PC-3 (cell line): ENCODE data around the gene THBS4. TPM values are rescaled to one million over a fixed set of nuclear protein-coding genes. Genes with fewer than 3 reads are reported as not detected.

Source experiments
- ATAC-seq: fragments of 200-7000 bp; cut with Tn5 transposase; 2 replicates; pipeline ENCODE4 v1.9.1; 2020; ENCODE audit warnings: mild to moderate bottlenecking, moderate library complexity
- BruUV-seq: library from RNA; stranded (reverse); fragments of 400-500 nt; replicated peaks from 2 replicates; lab custom pipeline; 2021; lab: Mats Ljungman, UMichigan
- CTCF ChIA-PET: fragments of 300-600 bp; sonication (Branson Sonifier 250); formaldehyde crosslinking; loops from one replicate; lab custom pipeline; 2022; ENCODE audit warnings: antibody characterized with exemption; lab: Charles Lee
- POLR2A ChIA-PET: fragments of 300-600 bp; sonication (Branson Sonifier 250); formaldehyde crosslinking; loops from one replicate; lab custom pipeline; 2022; ENCODE audit warnings: antibody characterized with exemption; ENCODE audit not compliant: unreplicated experiment; lab: Charles Lee
- DNase-seq: peaks from one replicate; pipeline ENCODE4 v3.0.0-alpha.2; 2015
- H2AFZ ChIP-seq: fragments of 300-600 bp; sonication (generic); 2 replicates; pipeline ENCODE4 v1.6.0; 2016; ENCODE audit warnings: antibody characterized with exemption, low read length
- H3F3A ChIP-seq: fragments of 300-600 bp; sonication (generic); one replicate; pipeline ENCODE4 v1.6.0; 2017; ENCODE audit warnings: antibody characterized with exemption, low read length, control low read depth, mild to moderate bottlenecking; ENCODE audit not compliant: unreplicated experiment
- H3K27ac ChIP-seq: fragments of 300-600 bp; sonication (generic); 2 replicates; pipeline ENCODE4 v1.5.1; 2016; ENCODE audit warnings: mild to moderate bottlenecking, low read length
- H3K27me3 ChIP-seq: fragments of 300-600 bp; sonication (generic); 2 replicates; pipeline ENCODE4 v1.6.1; 2016; ENCODE audit warnings: low read length, mixed read lengths
- H3K36me3 ChIP-seq: fragments of 300-600 bp; sonication (generic); 2 replicates; pipeline ENCODE4 v1.6.1; 2016; ENCODE audit warnings: low read depth, mixed run types, low read length, mixed read lengths
- H3K4me1 ChIP-seq: fragments of 300-600 bp; sonication (generic); 2 replicates; pipeline ENCODE4 v1.5.1; 2016; ENCODE audit warnings: low read length; ENCODE audit not compliant: insufficient read depth
- H3K4me2 ChIP-seq: fragments of 300-600 bp; sonication (generic); 2 replicates; pipeline ENCODE4 v1.6.0; 2016; ENCODE audit warnings: low read length
- H3K4me3 ChIP-seq: fragments of 300-600 bp; sonication (generic); 2 replicates; pipeline ENCODE4 v1.5.1; 2016; ENCODE audit warnings: mild to moderate bottlenecking, low read length, mixed read lengths
- H3K79me2 ChIP-seq: fragments of 300-600 bp; sonication (generic); 2 replicates; pipeline ENCODE4 v1.6.1; 2017; ENCODE audit warnings: low read length, mixed read lengths
- H3K9ac ChIP-seq: fragments of 300-600 bp; sonication (generic); 2 replicates; pipeline ENCODE4 v1.6.0; 2016; ENCODE audit warnings: mild to moderate bottlenecking, low read length
- H3K9me2 ChIP-seq: fragments of 300-600 bp; sonication (generic); replicated peaks from 2 replicates; pipeline ENCODE4 v1.6.1; 2016; ENCODE audit warnings: mixed run types, low read length, mixed read lengths
- H3K9me3 ChIP-seq: fragments of 300-600 bp; sonication (generic); 2 replicates; pipeline ENCODE4 v1.6.1; 2016; ENCODE audit warnings: low read length, mixed read lengths
- H4K20me1 ChIP-seq: fragments of 300-600 bp; sonication (generic); 2 replicates; pipeline ENCODE4 v1.6.1; 2016; ENCODE audit warnings: low read length, mixed read lengths
- CTCF ChIP-seq: fragments of 300-600 bp; sonication (generic); conservative IDR thresholded peaks from 2 replicates; pipeline ENCODE4 v1.5.1; 2017; ENCODE audit warnings: antibody characterized with exemption, low read depth, mild to moderate bottlenecking, low read length
- EZH2 ChIP-seq: fragments of 300-600 bp; sonication (generic); IDR thresholded peaks from one replicate; pipeline ENCODE4 v1.6.1; 2017; ENCODE audit warnings: antibody characterized with exemption, mild to moderate bottlenecking, low read length; ENCODE audit not compliant: unreplicated experiment
- EZH2phosphoT487 ChIP-seq: fragments of 300-600 bp; sonication (generic); IDR thresholded peaks from 2 replicates; pipeline ENCODE4 v1.6.1; 2018; ENCODE audit warnings: mild to moderate bottlenecking, antibody characterized with exemption, low read length, borderline replicate concordance
- intact Hi-C: fragments of 100-400 bp; cut with micrococcal nuclease; formaldehyde crosslinking; loops from 2 replicates; pipeline ENCODE4 v1.9.0; 2023
- total RNA-seq: library from RNA; depleted of rRNA; stranded (reverse); fragments of >200 nt; gene quantifications from 2 replicates; pipeline ENCODE4 v1.2.3, GENCODE V29; 2014

THBS4 gene
- total RNA-seq, 1 experiment from 2014 or later, result 0.29 TPM

GRCh38 chr5:80034559-80034958 lies 589 bp upstream of the THBS4 start:
- intact Hi-C loops, result no loop called here
- no peak overlapping the region for H3K4me2 ChIP-seq

DNA sequence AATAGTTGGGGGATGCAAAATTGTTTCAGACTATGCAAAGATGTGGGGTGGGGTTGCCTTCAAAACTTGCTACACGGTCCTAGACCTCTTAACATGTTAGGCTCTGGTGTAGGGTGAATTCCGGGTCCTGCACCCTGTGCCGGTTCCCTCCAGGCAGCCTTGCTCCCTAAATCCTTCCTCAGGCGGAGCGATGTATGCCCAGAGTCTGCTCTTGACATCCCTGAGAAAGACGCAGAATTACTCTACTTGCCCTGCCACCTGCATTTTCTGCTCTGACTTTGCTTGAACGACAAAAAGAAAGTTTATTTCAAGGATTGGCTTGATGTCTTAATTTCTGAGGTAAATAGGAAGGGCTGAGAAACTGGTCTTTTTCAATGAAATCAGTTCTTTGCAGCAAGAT lies 691 bp downstream of the THBS4 start:
- ChIA-PET POLR2A (no interaction called here), CTCF (no interaction called here)
- ATAC-seq, result no peak
- Histone ChIP-seq H3K4me2 (no peak overlapping the region), H4K20me1 (no peaks in the 10 kb centered on the region), H3K9ac (no peak overlapping the region), H3K79me2 (no peaks in the 10 kb centered on the region), H3K9me3 (no peaks in the 10 kb centered on the region), H2AFZ (no peak overlapping the region), H3K9me2 (no peaks in the 10 kb centered on the region), H3F3A (no peaks in the 10 kb centered on the region), H3K4me3 (no peak overlapping the region), H3K27me3 (peaks cover 57% of the 10 kb centered on the region), H3K36me3 (no peaks in the 10 kb centered on the region), H3K4me1 (no peaks in the 10 kb centered on the region), H3K27ac (no peak overlapping the region)
- intact Hi-C loops, result no loop called here
- BruUV-seq, result no TSS peak
- TF ChIP-seq EZH2 (no peak), CTCF (no peak)
- DNase-seq, result no peak

More at GRCh38 chr5:80034559-80034958, 589 bp upstream of the THBS4 start:
- H3F3A ChIP-seq, result no peaks in the 10 kb centered on the region
- no peaks in the 10 kb centered on the region for H3K79me2 ChIP-seq
- BruUV-seq, result no TSS peak
- ATAC-seq (no peak), DNase-seq (no peak)
- TF ChIP-seq CTCF (no peak), EZH2phosphoT487 (no peak), EZH2 (no peak)
- peaks cover 50% of the 10 kb centered on the region for H3K27me3 ChIP-seq
- no peak overlapping the region for H3K27ac ChIP-seq
- ChIA-PET CTCF (no interaction called here), POLR2A (no interaction called here)
- H3K9ac ChIP-seq, result no peak overlapping the region
- H3K4me3 ChIP-seq, result no peak overlapping the region
- H3K9me2 ChIP-seq, result no peaks in the 10 kb centered on the region
- H3K4me1 ChIP-seq, result no peaks in the 10 kb centered on the region
- H2AFZ ChIP-seq, result no peak overlapping the region
- H3K9me3 ChIP-seq, result no peaks in the 10 kb centered on the region
- no peaks in the 10 kb centered on the region for H3K36me3 ChIP-seq
- no peaks in the 10 kb centered on the region for H4K20me1 ChIP-seq

GRCh38 chr5:80036615-80037014 lies 1.5 kb downstream of the THBS4 start:
- DNase-seq (no peak), ATAC-seq (no peak)
- Histone ChIP-seq H2AFZ (no peak overlapping the region), H3K27me3 (peaks cover 62% of the 10 kb centered on the region), H3K9ac (no peak overlapping the region), H3K4me2 (no peak overlapping the region), H3K4me3 (no peak overlapping the region), H3K27ac (no peak overlapping the region), H3F3A (no peaks in the 10 kb centered on the region), H3K9me2 (no peaks in the 10 kb centered on the region), H3K4me1 (no peaks in the 10 kb centered on the region), H3K79me2 (no peaks in the 10 kb centered on the region), H3K9me3 (no peaks in the 10 kb centered on the region), H4K20me1 (no peaks in the 10 kb centered on the region), H3K36me3 (no peaks in the 10 kb centered on the region)
- POLR2A ChIA-PET, result no interaction called here
- no peak for TF ChIP-seq EZH2phosphoT487
- TF ChIP-seq CTCF, result no peak
- TF ChIP-seq EZH2, result no peak
- CTCF ChIA-PET, result no interaction called here
- no TSS peak for BruUV-seq
- intact Hi-C loops, result no loop called here
